Activated T-cell treated with anti-CD3 and anti-CD28 coated beads for 48 hours (primary cell): ENCODE results near the gene WDR73.
A peak's percentile ranks its signal among the peaks of the same experiment; 100 is the strongest.
"Not testable (repeated sequence)": the region's sequence is repeated elsewhere in the genome, so short reads cannot be mapped to it uniquely, and the experiment has no call there.

ENCODE experiments used
- DNase-seq: peaks from one replicate; pipeline ENCODE4 v3.0.0-alpha.2; 2020; ENCODE audit warnings: low read depth

The WDR73 gene

DNA sequence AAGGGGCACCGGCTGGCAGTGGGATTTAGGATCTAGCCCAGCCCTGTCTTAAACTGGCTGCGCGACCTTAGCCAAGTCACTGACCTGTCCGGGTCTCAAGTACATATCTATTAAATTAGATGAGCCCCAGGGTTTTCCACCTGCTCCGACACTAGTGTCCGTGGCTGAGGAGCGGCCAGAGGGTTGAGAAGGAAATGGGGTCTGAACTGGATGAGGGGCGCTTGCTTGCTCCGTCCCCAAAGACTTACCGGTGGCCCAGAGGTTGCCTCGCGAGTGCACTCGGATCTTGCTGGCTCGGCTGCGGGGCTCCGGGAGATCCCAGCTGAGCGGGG is 3.6 kb upstream of the WDR73 start:
- DNase-seq: no peak

DNA sequence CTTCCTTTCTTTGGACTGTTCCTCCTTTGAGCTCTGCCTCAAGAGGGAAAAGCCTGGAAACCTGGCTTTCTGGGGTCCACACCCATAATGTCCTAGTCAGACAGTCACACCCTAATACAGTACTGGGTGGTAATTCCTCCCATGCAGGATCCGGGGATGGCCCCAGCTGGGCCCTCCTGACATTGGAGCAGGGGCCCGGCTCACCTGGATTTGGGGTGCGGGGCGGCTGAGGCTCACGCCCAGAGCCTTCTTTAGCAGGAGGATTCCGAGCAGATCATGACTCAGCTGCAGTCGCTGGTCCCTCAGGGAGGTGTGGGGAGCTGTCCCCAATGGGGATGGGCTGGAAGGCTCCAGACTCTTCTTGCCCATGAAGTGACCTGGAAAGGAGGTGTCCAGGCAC is 2.9 kb upstream of the WDR73 start:
- no peak for DNase-seq

GRCh38 chr15:84654689-84655453 is 788 bp upstream of the WDR73 start:
- DNase-seq: peak; percentile 68

- DNase-seq: no peak
Measured at GRCh38 chr15:84653584-84653909, 536 bp downstream of the WDR73 start.

DNA sequence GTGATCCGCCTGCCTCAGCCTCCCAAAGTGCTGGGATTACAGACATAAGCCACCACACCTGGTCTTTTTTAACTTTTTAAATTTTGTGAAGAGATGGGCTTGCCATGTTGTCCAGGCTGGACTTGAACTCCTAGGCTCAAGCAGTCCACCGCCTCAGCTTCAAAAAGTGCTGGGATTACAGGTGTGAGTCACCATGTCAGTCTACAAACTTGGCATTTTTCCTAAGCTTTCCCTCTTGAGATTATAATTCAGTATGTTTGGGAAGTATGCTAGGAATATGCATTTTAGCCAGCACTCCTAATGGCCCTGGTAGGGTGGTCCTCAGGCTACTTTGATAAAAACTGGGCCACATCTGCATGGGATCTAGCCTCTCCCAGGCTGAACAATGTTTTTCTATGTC is 4.4 kb downstream of the WDR73 start:
- DNase-seq: no peak

DNA sequence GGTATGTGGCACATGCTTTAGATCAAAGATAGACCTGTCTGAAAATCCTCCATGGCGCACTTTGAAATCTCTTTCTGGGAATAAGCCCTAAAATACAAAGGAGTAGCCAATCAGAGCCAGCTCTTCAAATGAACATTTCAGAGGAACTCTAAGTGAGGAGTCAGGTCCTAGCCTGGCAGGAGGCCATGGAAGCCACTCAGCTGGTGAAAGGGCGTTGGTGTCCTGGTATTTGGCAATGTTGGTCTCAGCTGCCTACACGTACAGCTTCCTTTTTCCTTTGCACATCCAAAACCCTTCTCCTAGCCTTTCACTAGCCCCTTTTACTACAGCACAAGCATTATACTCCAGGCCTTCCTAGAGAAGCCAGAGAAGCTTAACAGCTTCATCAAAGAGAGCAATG is 5.5 kb downstream of the WDR73 start:
- DNase-seq: no peak

- DNase-seq: no peak
Measured at GRCh38 chr15:84647726-84648125, 6.4 kb downstream of the WDR73 start.

GRCh38 chr15:84645997-84646396 is 8.1 kb downstream of the WDR73 start:
- DNase-seq: no peak

GRCh38 chr15:84645496-84645895 is 8.6 kb downstream of the WDR73 start:
- DNase-seq: no peak

GRCh38 chr15:84643838-84644237 is 10.2 kb downstream of the WDR73 start:
- no peak for DNase-seq

DNA sequence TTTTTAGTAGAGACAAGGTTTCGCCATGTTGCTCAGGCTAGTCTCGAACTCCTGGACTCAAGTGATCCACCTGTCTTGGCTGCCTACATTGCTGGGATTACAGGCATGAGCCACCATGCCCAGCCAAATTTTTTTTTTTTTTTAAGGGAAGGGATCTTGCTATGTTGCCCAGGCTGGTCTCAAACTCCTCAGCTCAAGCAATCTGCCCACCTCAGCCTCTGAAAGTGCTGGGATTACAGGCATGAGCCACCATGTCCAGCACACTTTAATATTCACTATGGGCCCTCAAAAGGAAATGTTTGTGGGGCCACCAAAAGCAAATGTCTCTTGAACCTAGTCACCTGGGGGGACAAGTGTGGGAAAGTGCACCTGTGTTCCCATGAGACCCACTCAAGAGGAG is 11.4 kb downstream of the WDR73 start:
- not testable (repeated sequence) for DNase-seq

GRCh38 chr15:84641871-84642270 is 12.2 kb downstream of the WDR73 start:
- not testable (repeated sequence) for DNase-seq

- DNase-seq: no peak
Measured at GRCh38 chr15:84638103-84638502, 16.0 kb downstream of the WDR73 start.

DNA sequence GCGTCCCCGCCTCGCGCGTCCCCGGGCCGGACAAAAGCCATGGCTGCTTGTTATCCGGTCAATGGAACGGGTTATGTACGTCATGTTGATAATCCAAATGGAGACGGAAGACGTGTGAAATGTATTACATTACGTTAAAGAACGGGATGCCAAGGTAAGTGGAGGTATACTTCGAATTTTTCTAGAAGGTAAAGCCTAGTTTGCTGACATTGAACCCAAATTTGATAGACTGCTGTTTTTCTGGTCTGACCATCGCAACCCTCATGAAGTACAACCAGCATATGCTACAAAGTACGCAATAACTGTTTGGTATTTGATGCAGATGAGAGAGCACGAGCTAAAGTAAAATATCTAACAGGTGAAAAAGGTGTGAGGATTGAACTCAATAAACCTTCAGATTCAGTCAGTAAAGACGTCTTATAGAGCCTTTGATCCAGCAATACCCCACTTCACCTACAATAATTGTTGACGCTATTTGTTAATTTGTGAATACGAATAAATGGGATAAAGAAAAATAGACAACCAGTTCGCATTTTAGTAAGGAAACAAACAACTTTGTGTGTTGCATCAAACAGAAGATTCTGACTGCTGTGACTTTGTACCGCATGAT is 19.8 kb downstream of the WDR73 start:
- no peak for DNase-seq

DNA sequence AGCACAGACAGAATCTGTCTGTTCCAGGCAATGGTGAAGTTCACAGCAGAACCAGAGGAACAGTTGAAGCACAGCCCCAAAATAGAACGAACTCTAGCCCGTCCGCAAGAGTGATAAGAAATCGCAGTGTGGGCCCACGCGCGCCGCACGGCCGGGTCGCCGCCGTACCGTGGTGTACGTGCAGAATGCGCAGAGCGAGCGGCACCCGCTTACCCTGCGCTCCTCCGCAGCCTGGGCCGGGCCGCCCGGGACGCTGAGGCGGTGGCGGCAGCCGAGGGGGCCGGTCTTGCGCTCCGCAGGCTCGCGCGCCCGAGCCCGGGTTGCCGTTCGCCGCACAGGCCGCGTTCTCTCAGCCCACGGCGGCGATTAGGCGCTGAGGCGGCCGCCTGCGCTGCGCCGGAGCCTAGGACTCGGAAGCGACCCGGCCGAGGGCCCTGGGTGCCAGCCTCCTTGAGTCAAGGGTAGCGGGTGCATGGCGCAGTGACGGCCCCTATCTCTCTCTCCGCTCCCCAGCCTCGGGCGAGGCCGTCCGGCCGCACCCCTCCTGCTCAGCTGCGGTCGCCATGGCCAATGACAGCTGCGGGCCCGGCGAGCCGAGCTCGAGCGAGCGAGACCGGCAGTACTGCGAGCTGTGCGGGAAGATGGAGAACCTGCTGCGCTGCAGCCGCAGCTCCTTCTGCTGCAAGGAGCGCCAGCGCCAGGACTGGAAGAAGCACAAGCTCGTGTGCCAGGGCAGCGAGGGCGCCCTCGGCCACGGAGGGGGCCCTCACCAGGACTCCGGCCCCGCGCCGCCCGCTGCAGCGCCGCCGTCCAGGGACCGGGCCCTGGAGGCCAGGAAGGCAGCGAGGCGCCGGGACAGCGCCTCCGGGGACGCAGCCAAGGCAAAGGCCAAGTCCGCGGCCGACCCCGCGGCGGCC is 20.5 kb downstream of the WDR73 start:
- peak; percentile 77 for DNase-seq

DNA sequence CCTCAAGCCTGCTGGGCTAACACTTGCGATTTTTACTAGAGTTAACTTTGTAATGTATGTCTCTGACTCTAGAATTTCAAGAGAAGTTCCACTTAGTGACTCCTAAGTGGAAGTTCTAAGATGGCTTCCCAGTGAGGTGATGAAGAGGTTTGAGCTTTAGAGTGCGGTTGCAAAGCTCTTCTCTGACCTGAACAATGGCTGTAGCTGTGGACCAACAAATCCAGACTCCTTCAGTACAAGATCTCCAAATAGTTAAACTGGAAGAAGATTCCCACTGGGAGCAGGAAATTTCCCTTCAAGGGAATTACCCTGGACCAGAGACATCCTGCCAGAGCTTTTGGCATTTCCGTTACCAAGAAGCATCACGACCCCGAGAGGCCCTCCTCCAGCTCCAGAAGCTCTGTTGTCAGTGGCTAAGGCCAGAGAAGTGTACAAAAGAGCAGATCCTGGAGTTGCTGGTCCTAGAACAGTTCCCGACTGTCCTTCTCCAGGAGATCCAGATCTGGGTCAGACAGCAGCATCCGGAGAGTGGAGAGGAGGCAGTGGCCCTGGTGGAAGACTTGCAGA is 22.3 kb downstream of the WDR73 start:
- no peak for DNase-seq

- no peak for DNase-seq
Measured at GRCh38 chr15:84629033-84629432, 25.1 kb downstream of the WDR73 start.

GRCh38 chr15:84625123-84625522 is 29.0 kb downstream of the WDR73 start:
- DNase-seq: no peak

GRCh38 chr15:84624359-84624758 is 29.7 kb downstream of the WDR73 start:
- no peak for DNase-seq

DNA sequence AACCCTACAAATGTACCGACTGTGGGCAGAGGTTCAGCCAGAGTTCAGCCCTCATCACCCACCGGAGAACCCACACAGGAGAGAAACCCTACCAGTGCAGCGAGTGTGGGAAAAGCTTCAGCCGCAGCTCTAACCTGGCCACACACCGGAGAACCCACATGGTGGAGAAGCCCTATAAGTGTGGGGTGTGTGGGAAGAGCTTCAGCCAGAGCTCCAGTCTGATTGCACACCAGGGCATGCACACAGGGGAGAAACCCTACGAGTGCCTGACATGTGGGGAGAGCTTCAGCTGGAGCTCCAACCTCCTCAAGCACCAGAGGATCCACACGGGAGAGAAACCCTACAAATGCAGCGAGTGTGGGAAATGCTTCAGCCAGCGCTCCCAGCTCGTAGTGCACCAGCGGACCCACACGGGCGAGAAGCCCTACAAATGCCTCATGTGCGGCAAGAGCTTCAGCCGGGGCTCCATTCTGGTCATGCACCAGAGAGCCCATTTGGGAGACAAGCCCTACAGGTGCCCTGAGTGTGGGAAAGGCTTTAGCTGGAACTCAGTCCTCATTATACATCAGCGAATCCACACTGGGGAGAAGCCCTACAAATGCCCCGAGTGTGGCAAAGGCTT is 32.6 kb downstream of the WDR73 start:
- DNase-seq: no peak

- DNase-seq: no peak
Measured at GRCh38 chr15:84620626-84621025, 33.5 kb downstream of the WDR73 start.

DNA sequence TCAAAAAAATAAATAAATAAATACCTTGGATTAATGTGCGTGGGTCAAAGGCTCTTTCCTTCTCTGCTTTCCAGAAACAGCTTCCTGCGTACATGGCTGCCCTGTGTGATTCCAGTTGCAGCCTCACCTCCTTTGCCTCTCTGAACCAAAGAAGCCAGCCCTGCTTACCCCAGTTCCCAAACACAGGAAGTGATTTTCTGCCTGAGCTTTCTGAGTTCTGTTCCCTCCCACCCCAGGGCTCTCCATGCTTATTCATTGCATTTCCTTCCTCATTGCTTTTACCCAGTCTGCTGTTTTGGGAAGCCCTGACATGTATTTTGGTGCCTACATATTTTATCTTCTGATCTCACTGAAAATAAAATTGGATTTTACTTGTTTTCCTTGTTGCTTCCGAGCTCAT is 37.8 kb downstream of the WDR73 start:
- no peak for DNase-seq
